ENCODE data around the gene CASTOR1.
A peak's percentile ranks its signal among the peaks of the same experiment; 100 is the strongest.

The CASTOR1 gene

DNA sequence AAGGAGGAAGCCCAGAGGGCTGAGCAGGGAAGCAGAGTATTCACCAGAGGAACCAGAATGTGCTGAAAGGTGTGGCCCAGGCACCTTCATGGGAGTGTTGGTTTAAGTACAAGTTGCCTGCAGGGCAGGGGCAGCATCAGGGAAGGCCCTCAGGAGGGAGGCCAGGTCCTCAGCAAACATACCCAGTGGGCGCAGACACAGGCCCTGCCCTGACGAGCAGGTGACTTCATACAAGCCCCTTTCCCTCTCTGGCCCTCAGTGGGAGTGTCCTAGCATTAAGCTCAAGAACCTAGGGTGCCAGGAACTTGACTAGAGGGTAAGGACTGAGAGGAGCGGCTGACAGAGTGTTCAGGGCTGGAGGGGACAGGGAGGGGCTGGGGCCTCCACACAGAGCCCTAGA lies 7.5 kb upstream of the CASTOR1 start:
- H3K4me1 Mint-ChIP-seq, result peaks cover 41% of the 10 kb centered on the region
- H3K27ac Mint-ChIP-seq, result peak overlapping the region; percentile 60
- ATAC-seq, result no peak
- no peaks in the 10 kb centered on the region for H3K27me3 Mint-ChIP-seq
- H3K4me3 Mint-ChIP-seq, result no peak overlapping the region
- no peaks in the 10 kb centered on the region for H3K9me3 Mint-ChIP-seq
- peaks cover 70% of the 10 kb centered on the region for H3K36me3 Mint-ChIP-seq

GRCh38 chr22:30296324-30296723 lies 7.0 kb upstream of the CASTOR1 start:
- Mint-ChIP-seq H3K4me3 (no peak overlapping the region), H3K4me1 (peaks cover 41% of the 10 kb centered on the region), H3K27me3 (no peaks in the 10 kb centered on the region), H3K36me3 (peaks cover 66% of the 10 kb centered on the region), H3K27ac (no peak overlapping the region), H3K9me3 (no peaks in the 10 kb centered on the region)
- no peak for ATAC-seq

GRCh38 chr22:30295576-30295975 lies 6.3 kb upstream of the CASTOR1 start:
- H3K9me3 Mint-ChIP-seq, result no peaks in the 10 kb centered on the region
- peaks cover 64% of the 10 kb centered on the region for H3K36me3 Mint-ChIP-seq
- H3K27ac Mint-ChIP-seq, result peak overlapping the region; percentile 73
- H3K27me3 Mint-ChIP-seq, result no peaks in the 10 kb centered on the region
- peaks cover 42% of the 10 kb centered on the region for H3K4me1 Mint-ChIP-seq
- no peak overlapping the region for H3K4me3 Mint-ChIP-seq
- no peak for ATAC-seq

DNA sequence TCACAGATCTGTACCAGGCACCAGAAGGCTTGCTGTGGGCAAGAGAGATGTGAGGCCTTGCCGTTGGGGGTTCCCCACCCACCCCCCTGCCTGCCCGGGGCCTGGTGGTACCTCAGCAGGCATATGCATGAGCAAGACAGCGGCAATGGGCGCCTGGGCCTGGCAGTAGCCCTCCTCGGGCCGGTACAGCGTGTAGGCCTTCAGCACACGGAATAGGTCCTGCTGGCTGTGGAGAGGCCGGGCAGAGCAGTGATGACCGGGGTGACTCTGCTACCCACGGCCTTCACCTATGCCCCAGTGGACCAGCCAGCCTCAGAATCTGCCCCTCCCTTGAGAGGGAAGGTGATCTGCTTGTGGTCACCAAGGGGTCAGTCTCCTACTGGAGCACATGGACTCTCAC lies 5.5 kb upstream of the CASTOR1 start:
- Mint-ChIP-seq H3K27me3 (no peaks in the 10 kb centered on the region), H3K36me3 (peaks cover 64% of the 10 kb centered on the region), H3K9me3 (no peaks in the 10 kb centered on the region), H3K4me3 (no peak overlapping the region), H3K27ac (no peak overlapping the region), H3K4me1 (peaks cover 49% of the 10 kb centered on the region)
- ATAC-seq, result no peak

- Mint-ChIP-seq H3K4me1 (peaks cover 50% of the 10 kb centered on the region), H3K36me3 (peaks cover 61% of the 10 kb centered on the region), H3K27me3 (no peaks in the 10 kb centered on the region), H3K9me3 (no peaks in the 10 kb centered on the region), H3K4me3 (no peak overlapping the region), H3K27ac (no peak overlapping the region)
- ATAC-seq, result no peak
These were observed 4.8 kb upstream of the CASTOR1 start for GRCh38 chr22:30294066-30294465.

- Mint-ChIP-seq H3K27ac (no peak overlapping the region), H3K9me3 (no peaks in the 10 kb centered on the region), H3K27me3 (no peaks in the 10 kb centered on the region), H3K4me1 (peaks cover 49% of the 10 kb centered on the region), H3K36me3 (peaks cover 50% of the 10 kb centered on the region), H3K4me3 (no peak overlapping the region)
- no peak for ATAC-seq
These were observed 3.7 kb upstream of the CASTOR1 start for GRCh38 chr22:30293026-30293425.

DNA sequence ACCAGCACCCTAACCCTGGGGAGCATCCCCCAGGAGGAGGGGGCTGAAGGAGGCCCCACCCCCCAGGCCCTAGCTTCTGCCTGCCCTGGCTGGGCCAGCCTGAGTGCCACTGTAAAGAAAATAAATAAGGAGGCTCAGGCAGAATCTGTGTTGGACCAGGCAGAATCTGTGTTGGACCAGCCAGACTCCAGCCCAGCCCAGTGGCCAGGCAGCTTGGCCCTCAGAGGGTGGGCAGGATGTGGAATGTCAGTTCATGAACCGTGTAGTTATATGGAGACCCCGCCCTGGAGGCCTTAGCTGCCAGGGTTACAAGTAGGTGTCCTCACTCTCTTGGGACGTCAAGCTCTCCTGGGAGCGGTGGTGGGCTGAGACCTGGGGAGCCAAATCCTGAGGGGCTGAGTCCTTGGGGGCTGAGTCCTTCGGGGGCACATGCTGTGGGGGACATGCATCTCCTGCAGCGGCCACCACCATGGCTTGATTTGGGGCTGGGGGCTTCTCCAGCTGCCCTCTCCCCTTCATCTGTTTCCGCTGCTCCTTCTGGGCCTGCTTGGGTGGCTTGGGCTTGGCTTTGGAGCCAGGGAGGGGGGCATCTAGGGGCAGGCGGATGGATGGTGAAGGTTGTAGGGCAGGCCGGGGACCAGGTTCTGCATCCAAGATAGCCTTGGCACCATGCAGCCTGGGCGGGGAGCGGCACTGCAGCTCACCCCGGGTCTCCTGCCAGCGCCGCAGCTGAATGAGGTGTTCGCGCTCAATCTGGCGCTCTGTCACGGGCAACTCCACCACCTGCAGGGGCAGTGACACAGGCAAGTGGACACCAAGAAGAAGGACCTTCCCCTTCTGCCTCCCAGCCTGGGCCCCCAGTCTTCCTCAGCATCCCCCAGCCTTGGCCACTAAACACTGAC lies 3.0 kb upstream of the CASTOR1 start:
- no peak for ATAC-seq
- H3K27ac Mint-ChIP-seq, result peak overlapping the region; percentile 81
- H3K4me3 Mint-ChIP-seq, result no peak overlapping the region
- peaks cover 48% of the 10 kb centered on the region for H3K4me1 Mint-ChIP-seq
- H3K9me3 Mint-ChIP-seq, result no peaks in the 10 kb centered on the region
- H3K27me3 Mint-ChIP-seq, result no peaks in the 10 kb centered on the region
- peaks cover 43% of the 10 kb centered on the region for H3K36me3 Mint-ChIP-seq

DNA sequence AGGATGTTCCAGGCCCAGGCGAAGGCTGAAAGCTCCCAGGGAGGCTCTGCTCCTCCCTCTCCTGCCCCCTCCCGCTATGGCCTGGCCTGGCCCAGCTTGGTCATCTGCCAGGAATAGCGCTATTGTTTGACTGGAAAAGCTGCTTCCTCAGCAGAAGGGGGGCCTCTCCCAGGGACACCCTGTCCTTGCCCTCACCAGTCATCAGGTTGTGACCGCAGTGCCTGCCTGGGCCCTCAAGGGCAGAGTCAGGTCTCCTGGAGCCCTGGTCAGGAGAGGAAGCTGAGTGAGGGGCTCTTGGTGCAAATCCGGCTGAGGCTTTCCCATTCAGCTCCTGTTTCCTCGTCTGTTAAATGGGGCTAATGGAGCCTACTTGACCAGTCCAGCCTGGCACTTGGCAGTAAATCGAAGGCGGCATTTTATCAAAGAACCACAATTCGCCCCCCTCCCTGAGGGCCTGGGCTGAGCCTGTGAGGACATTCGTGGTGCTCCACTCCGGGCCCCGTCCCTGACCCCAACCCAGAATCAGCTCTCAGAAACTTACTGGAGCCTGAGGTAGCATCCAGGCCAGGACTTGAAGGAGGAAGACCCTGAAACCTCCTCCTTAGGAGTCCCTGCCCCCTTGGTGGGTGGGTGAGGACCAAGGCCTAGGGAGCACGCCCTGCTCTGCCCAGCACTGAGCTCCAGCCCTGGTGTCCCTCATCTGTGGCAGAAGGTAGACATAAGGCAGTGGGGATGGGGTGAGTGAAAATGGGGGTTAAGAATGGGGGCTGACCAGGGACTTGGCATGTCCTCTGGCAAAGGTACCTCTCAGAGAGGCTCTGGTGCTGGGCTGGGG lies 2.0 kb upstream of the CASTOR1 start:
- no peak for ATAC-seq
- Mint-ChIP-seq H3K4me3 (no peak overlapping the region), H3K27me3 (no peaks in the 10 kb centered on the region), H3K9me3 (no peaks in the 10 kb centered on the region), H3K4me1 (peaks cover 40% of the 10 kb centered on the region), H3K27ac (peak overlapping the region; percentile 81), H3K36me3 (peaks cover 33% of the 10 kb centered on the region)

GRCh38 chr22:30290342-30291057 lies 1.2 kb upstream of the CASTOR1 start:
- peaks cover 27% of the 10 kb centered on the region for H3K36me3 Mint-ChIP-seq
- no peak for ATAC-seq

GRCh38 chr22:30289980-30290313 lies 642 bp upstream of the CASTOR1 start:
- H3K36me3 Mint-ChIP-seq, result peaks cover 30% of the 10 kb centered on the region
- H3K4me1 Mint-ChIP-seq, result peaks cover 40% of the 10 kb centered on the region
- peak overlapping the region; percentile 81 for H3K27ac Mint-ChIP-seq
- H3K27me3 Mint-ChIP-seq, result no peaks in the 10 kb centered on the region
- peak; percentile 65 for ATAC-seq
- H3K9me3 Mint-ChIP-seq, result no peaks in the 10 kb centered on the region
- peak overlapping the region; percentile 84 for H3K4me3 Mint-ChIP-seq

More at GRCh38 chr22:30290342-30291057, 1.2 kb upstream of the CASTOR1 start:
- H3K27me3 Mint-ChIP-seq, result no peaks in the 10 kb centered on the region
- H3K4me1 Mint-ChIP-seq, result peaks cover 40% of the 10 kb centered on the region
- peak overlapping the region; percentile 84 for H3K4me3 Mint-ChIP-seq
- peak overlapping the region; percentile 81 for H3K27ac Mint-ChIP-seq
- H3K9me3 Mint-ChIP-seq, result no peaks in the 10 kb centered on the region

- ATAC-seq, result no peak
- Mint-ChIP-seq H3K27me3 (no peaks in the 10 kb centered on the region), H3K9me3 (no peaks in the 10 kb centered on the region), H3K4me3 (peak overlapping the region; percentile 84), H3K4me1 (peaks cover 40% of the 10 kb centered on the region), H3K27ac (peak overlapping the region; percentile 81), H3K36me3 (peaks cover 24% of the 10 kb centered on the region)
These were observed 725 bp downstream of the CASTOR1 start for GRCh38 chr22:30288419-30289140.

GRCh38 chr22:30287648-30288418 lies 1.5 kb downstream of the CASTOR1 start:
- peak overlapping the region; percentile 84 for H3K4me3 Mint-ChIP-seq
- H3K27ac Mint-ChIP-seq, result peak overlapping the region; percentile 81
- no peaks in the 10 kb centered on the region for H3K9me3 Mint-ChIP-seq
- H3K4me1 Mint-ChIP-seq, result peaks cover 40% of the 10 kb centered on the region
- ATAC-seq, result peak; percentile 44
- H3K27me3 Mint-ChIP-seq, result no peaks in the 10 kb centered on the region
- peaks cover 17% of the 10 kb centered on the region for H3K36me3 Mint-ChIP-seq

DNA sequence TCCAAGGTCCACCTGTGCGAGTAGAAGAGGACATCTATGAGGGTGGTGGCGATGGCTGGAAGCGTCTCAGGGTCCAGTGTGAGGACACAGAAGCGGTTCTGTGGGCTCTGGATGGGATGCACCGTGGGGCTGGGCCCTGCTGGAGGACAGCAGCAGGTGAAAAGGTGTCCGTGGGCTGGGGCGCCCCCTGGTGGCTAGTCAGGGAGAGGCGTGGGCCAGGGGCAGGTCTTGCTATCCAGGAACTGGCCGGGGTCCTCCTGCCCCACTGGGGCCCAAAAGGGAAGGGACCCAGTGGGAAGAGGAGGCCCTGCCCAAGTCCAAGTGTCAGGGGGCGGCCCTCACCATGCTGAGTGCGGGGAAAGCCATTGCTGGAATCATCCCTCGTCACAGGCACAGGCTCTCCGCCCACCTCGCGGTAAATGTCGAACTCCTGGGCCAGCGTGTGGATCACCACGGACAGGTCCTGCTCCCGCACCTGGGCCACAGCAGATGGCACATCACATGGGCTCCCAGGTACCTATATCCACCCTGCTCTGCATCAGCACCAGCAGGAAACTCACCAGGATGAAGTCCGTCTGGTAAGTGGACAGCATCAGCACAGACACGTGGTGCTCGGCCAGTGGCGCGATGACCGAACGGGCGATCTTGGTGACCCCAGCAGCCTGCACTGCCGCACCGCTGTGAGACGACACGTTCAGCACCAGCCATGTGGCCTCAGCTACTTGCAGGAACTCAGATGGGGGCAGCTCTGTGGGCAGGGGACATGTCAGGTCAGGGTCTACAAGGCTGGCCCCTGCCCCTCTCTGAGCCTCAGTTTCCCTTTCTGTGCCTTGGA lies 2.3 kb downstream of the CASTOR1 start:
- H3K9me3 Mint-ChIP-seq, result no peaks in the 10 kb centered on the region
- no peak overlapping the region for H3K4me3 Mint-ChIP-seq

More for the DNA sequence above, 2.3 kb downstream of the CASTOR1 start:
- H3K36me3 Mint-ChIP-seq, result peaks cover 14% of the 10 kb centered on the region
- H3K27ac Mint-ChIP-seq, result peak overlapping the region; percentile 81
- peaks cover 39% of the 10 kb centered on the region for H3K4me1 Mint-ChIP-seq
- no peak for ATAC-seq
- H3K27me3 Mint-ChIP-seq, result peaks cover 4% of the 10 kb centered on the region
